Measurements from ENCODE around the gene UTS2B. TPM values are rescaled to one million over a fixed set of nuclear protein-coding genes. Genes with fewer than 3 reads are reported as not detected.
A peak's percentile ranks its signal among the peaks of the same experiment; 100 is the strongest.

The UTS2B gene
- total RNA-seq, 6 experiments from 2014 or later, result 0.38 TPM; not detected in 5

DNA sequence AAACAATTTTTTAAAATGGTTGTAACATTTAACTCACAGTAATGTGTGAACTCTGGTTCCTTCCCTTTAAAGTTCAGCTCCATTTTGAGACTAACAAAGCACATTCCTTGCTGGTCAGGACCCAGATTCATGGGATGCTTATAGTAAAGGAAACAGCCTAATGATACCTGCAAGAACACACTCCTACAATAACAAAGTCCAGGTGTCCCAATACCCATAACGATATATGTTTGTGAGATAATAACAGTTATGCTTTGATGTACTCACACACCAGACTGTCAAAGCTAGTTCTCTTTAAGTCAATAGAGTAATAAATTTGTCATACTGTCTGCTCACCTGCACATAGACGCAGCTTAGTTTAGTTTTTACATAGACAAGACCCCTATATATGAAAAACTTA is 17.0 kb downstream of the UTS2B start:
- DNase-seq (no peak), ATAC-seq (no peak)
- H3K27ac ChIP-seq, result no peak overlapping the region
- H3K27me3 ChIP-seq, result no peaks in the 10 kb centered on the region
- no peaks in the 10 kb centered on the region for H3K9me3 ChIP-seq
- peaks cover 0 to 8% (median 0%) of the 10 kb centered on the region in 4 donors for H3K4me1 ChIP-seq
- H3K36me3 ChIP-seq, result no peaks in the 10 kb centered on the region
- 81% methylated on average over 2 of the region's 2 CpGs for WGBS (ENCODE audit: insufficient coverage, low coverage, low lambda C conversion rate, missing lambda C conversion rate)
- intact Hi-C loops (cut with DNase I), result no loop called here
- H3K4me3 ChIP-seq, result no peak overlapping the region
- TF ChIP-seq, protein P1, sequence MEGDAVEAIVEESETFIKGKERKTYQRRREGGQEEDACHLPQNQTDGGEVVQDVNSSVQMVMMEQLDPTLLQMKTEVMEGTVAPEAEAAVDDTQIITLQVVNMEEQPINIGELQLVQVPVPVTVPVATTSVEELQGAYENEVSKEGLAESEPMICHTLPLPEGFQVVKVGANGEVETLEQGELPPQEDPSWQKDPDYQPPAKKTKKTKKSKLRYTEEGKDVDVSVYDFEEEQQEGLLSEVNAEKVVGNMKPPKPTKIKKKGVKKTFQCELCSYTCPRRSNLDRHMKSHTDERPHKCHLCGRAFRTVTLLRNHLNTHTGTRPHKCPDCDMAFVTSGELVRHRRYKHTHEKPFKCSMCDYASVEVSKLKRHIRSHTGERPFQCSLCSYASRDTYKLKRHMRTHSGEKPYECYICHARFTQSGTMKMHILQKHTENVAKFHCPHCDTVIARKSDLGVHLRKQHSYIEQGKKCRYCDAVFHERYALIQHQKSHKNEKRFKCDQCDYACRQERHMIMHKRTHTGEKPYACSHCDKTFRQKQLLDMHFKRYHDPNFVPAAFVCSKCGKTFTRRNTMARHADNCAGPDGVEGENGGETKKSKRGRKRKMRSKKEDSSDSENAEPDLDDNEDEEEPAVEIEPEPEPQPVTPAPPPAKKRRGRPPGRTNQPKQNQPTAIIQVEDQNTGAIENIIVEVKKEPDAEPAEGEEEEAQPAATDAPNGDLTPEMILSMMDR (IDR thresholded peaks at IDR 0.05), result no peak
- TF ChIP-seq POLR2A (IDR thresholded peaks at IDR 0.05), result no peak

DNA sequence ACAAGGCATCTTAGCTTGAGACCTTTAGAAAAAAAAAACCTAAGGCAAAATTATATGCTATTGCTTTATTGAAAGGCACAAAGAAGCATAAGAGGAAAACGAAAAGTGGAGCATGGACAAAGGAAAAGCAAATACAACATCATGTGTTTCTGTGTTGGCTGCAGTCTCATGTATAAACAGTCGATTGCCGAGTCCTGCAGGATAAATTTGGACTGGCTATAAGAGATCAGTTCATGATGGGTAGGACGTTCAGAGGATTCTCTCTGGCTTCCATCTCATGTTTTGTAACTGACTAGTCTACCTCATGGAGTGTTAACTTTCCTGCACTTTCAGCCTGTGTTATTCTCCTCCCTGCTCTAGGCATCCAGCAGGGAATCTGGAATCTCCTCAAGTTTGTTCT is 23.0 kb downstream of the UTS2B start:
- intact Hi-C loops (cut with DNase I), result no loop called here
- Histone ChIP-seq H3K36me3 (no peaks in the 10 kb centered on the region), H3K9me3 (no peaks in the 10 kb centered on the region), H3K27ac (no peak overlapping the region), H3K4me3 (no peak overlapping the region), H3K27me3 (no peaks in the 10 kb centered on the region), H3K4me1 (no peaks in the 10 kb centered on the region)
- TF ChIP-seq, protein P1 (IDR thresholded peaks at IDR 0.05), result no peak
- TF ChIP-seq POLR2A (IDR thresholded peaks at IDR 0.05), result no peak
- ATAC-seq (peak in 3 of 4 donors; percentile 60 to 95 (median 71)), DNase-seq (no peak)
- 19% methylated on average over 2 of the region's 4 CpGs for WGBS (ENCODE audit: insufficient coverage, low coverage, low lambda C conversion rate, missing lambda C conversion rate)

DNA sequence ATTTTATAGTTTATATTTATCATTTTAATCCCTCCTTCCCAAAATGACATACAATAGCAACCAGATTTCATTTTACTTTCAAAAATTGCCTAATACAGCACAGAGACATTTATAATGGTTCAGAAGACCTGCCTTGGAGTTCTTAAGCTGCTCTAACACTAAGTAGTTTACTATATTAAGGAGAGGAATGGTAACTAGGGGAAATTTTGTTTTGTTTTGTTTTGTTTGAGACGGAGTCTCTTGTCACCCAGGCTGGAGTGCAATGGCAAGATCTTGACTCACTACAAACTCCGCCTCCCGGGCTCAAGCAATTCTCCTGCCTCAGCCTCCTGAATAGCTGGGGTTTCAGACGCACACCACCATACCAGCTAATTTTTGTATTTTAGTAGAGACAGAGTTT is 23.9 kb downstream of the UTS2B start:
- intact Hi-C loops (cut with DNase I), result no loop called here
- 86% methylated on average over 4 of the region's 4 CpGs for WGBS (ENCODE audit: insufficient coverage, low coverage, low lambda C conversion rate, missing lambda C conversion rate)

DNA sequence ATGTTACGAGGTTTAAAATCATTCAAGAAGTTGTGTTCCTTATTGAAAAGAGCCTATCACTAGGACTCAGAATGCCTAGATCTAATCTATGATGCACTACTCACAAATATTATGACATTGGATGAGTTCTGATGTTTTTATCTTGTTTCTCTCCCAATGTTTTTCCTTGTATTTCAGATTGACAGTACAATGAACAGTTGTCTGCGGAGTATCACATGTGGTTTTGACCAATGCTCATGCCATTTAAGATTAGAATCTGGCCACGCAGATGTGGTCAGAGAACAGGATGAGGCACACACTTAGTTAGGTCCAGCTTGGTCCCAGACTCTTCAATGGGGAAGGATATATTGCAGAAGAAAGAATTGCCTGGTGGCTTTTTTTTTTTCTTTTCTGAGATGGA is 26.7 kb downstream of the UTS2B start:
- Histone ChIP-seq H3K4me1 (no peaks in the 10 kb centered on the region), H3K9me3 (no peaks in the 10 kb centered on the region), H3K4me3 (no peak overlapping the region), H3K27ac (no peak overlapping the region), H3K36me3 (no peaks in the 10 kb centered on the region), H3K27me3 (no peaks in the 10 kb centered on the region)
- intact Hi-C loops (cut with DNase I), result no loop called here
- no peak for TF ChIP-seq POLR2A (IDR thresholded peaks at IDR 0.05)
- TF ChIP-seq, protein P1 (IDR thresholded peaks at IDR 0.05), result no peak
- ATAC-seq, result no peak
- 76% methylated on average over 3 of the region's 3 CpGs for WGBS (ENCODE audit: insufficient coverage, low coverage, low lambda C conversion rate, missing lambda C conversion rate)
- DNase-seq, result no peak

More for the DNA sequence above, 23.9 kb downstream of the UTS2B start:
- Histone ChIP-seq H3K27me3 (no peaks in the 10 kb centered on the region), H3K4me3 (no peak overlapping the region), H3K27ac (no peak overlapping the region), H3K36me3 (no peaks in the 10 kb centered on the region), H3K4me1 (no peaks in the 10 kb centered on the region), H3K9me3 (no peaks in the 10 kb centered on the region)
- no peak for DNase-seq
- TF ChIP-seq, protein P1 (IDR thresholded peaks at IDR 0.05), result no peak
- no peak for TF ChIP-seq POLR2A (IDR thresholded peaks at IDR 0.05)
- ATAC-seq, result no peak

DNA sequence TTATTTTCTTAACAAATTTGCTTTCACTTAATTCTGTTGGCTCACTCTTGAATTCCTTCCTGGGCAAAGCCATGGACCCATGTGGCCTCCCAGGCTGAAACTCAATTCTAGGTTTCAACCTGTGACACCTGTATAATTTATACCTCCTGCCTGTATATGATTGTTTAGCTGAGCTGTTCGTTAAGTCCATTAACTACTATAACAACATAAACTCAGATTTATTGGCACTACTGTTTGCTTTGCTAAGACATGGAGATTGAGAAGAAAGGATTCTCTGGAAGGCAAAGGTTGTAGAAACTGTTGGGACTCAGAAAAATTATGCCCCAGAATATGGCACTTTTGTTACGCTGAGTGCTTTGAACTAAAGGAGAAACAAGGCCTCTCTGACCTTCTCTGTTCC is 27.9 kb downstream of the UTS2B start:
- no peak overlapping the region for H3K27ac ChIP-seq

More for the DNA sequence above, 27.9 kb downstream of the UTS2B start:
- Histone ChIP-seq H3K4me3 (no peak overlapping the region), H3K27me3 (no peaks in the 10 kb centered on the region), H3K9me3 (no peaks in the 10 kb centered on the region), H3K4me1 (no peaks in the 10 kb centered on the region), H3K36me3 (no peaks in the 10 kb centered on the region)
- DNase-seq (no peak), ATAC-seq (no peak)
- no peak for TF ChIP-seq POLR2A (IDR thresholded peaks at IDR 0.05)
- TF ChIP-seq, protein P1 (IDR thresholded peaks at IDR 0.05), result no peak
- intact Hi-C loops (cut with DNase I), result no loop called here
- WGBS (ENCODE audit: insufficient coverage, low coverage, low lambda C conversion rate, missing lambda C conversion rate), result 93% methylated on average over 2 of the region's 2 CpGs
